ENCODE measurements around the gene SP8. TPM values are rescaled to one million over a fixed set of nuclear protein-coding genes. Genes with fewer than 3 reads are reported as not detected.

Gene SP8
- total RNA-seq, 2 donors from 2014 or later = not detected

DNA sequence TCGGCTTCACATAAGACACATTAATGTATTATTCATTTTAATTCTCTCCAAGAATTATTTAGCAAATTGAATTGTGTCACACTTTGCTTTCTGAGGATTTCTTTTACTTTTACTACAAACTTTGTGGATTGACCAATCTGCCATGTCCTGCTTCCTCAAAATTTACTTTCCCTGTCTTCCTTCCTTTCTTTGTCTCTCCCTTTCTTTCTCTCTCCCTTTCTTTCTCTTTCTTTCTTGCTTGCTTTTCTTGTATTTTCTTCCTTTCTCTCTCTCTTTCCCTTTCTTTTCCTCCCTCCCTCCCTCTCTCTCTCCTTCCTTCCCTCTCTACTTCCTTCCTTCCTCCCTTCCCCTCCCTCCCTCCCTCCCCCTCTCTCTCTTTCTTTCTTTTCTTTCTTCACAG lies 37.8 kb downstream of the SP8 start:
- no peaks in the 10 kb centered on the region for H3K9me3 ChIP-seq
- H3K36me3 ChIP-seq = no peaks in the 10 kb centered on the region
- H3K4me1 ChIP-seq (ENCODE audit: control insufficient read depth in 1 of 2, low read depth in 2 of 2) = no peaks in the 10 kb centered on the region
- no peaks in the 10 kb centered on the region for H3K27me3 ChIP-seq (replicated peaks; ENCODE audit: insufficient read depth)
- no peak for DNase-seq (ENCODE audit: low spot score)
- no peak for TF ChIP-seq CTCF (IDR thresholded peaks at IDR 0.05)
- no peak for ATAC-seq (ENCODE audit: insufficient number of reproducible peaks, low FRiP score, low read depth)
- no peak overlapping the region for H3K27ac ChIP-seq
- no peak overlapping the region for H3K4me3 ChIP-seq

DNA sequence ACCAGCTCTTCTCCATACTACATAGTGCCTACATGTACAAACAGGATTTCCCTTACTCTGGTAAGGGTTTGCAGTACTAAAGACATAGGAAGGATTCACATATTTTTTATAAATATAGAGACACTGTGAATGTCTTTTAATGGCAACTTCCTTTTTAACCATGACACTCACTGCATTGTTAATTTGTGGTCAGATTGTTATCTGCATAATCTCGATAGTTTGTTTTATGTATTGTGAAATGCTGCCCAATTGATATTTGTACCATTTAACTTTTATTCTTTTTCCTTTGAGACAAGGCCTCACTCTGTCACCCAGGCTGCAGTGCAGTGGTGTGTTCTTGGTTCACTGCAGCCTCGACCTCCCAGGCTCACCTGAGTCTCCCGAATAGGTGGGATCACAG lies 39.7 kb downstream of the SP8 start:
- no peak overlapping the region for H3K27ac ChIP-seq
- TF ChIP-seq CTCF (IDR thresholded peaks at IDR 0.05) = no peak
- no peaks in the 10 kb centered on the region for H3K9me3 ChIP-seq
- H3K4me1 ChIP-seq (ENCODE audit: control insufficient read depth in 1 of 2, low read depth in 2 of 2) = no peaks in the 10 kb centered on the region
- DNase-seq (ENCODE audit: low spot score) = no peak
- no peaks in the 10 kb centered on the region for H3K36me3 ChIP-seq
- H3K27me3 ChIP-seq (replicated peaks; ENCODE audit: insufficient read depth) = no peaks in the 10 kb centered on the region
- H3K4me3 ChIP-seq = no peak overlapping the region
- no peak for ATAC-seq (ENCODE audit: insufficient number of reproducible peaks, low FRiP score, low read depth)

DNA sequence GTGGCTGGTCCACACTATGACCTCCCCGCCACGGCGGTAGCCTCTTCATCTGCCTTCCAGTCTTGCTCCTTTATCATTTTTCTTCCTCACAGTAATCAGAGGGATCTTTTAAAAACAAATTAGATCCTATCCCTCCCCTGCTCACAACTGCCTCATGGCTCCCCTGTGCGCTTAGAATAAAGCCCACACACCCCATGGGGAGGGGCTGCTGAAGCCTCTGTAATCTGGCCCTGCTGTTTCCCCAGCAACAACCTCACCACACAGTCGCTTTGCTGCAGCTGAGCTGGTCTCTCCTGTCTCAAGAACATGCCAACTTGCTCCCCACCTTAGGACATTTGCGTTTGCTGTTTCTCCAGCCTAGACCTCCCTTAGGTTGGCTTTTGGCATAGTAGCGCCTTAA lies 41.0 kb downstream of the SP8 start:
- H3K36me3 ChIP-seq = no peaks in the 10 kb centered on the region
- no peak for TF ChIP-seq CTCF (IDR thresholded peaks at IDR 0.05)
- no peak overlapping the region for H3K4me3 ChIP-seq
- H3K27me3 ChIP-seq (replicated peaks; ENCODE audit: insufficient read depth) = no peaks in the 10 kb centered on the region
- H3K4me1 ChIP-seq (ENCODE audit: control insufficient read depth in 1 of 2, low read depth in 2 of 2) = no peaks in the 10 kb centered on the region
- no peaks in the 10 kb centered on the region for H3K9me3 ChIP-seq
- no peak overlapping the region for H3K27ac ChIP-seq
- ATAC-seq (ENCODE audit: insufficient number of reproducible peaks, low FRiP score, low read depth) (no peak), DNase-seq (ENCODE audit: low spot score) (no peak)

GRCh38 chr7:20744954-20745446 lies 41.7 kb downstream of the SP8 start:
- Histone ChIP-seq H3K4me1 (ENCODE audit: control insufficient read depth in 1 of 2, low read depth in 2 of 2) (no peaks in the 10 kb centered on the region), H3K4me3 (no peak overlapping the region), H3K27me3 (replicated peaks; ENCODE audit: insufficient read depth) (no peaks in the 10 kb centered on the region), H3K36me3 (no peaks in the 10 kb centered on the region), H3K27ac (no peak overlapping the region), H3K9me3 (no peaks in the 10 kb centered on the region)
- ATAC-seq (ENCODE audit: insufficient number of reproducible peaks, low FRiP score, low read depth) (no peak), DNase-seq (ENCODE audit: low spot score) (no peak)
- no peak for TF ChIP-seq CTCF (IDR thresholded peaks at IDR 0.05)

GRCh38 chr7:20742913-20743312 lies 43.8 kb downstream of the SP8 start:
- H3K27ac ChIP-seq = no peak overlapping the region
- no peaks in the 10 kb centered on the region for H3K4me1 ChIP-seq (ENCODE audit: control insufficient read depth in 1 of 2, low read depth in 2 of 2)
- DNase-seq (ENCODE audit: low spot score) = no peak
- no peaks in the 10 kb centered on the region for H3K36me3 ChIP-seq
- H3K4me3 ChIP-seq = no peak overlapping the region
- no peak for ATAC-seq (ENCODE audit: insufficient number of reproducible peaks, low FRiP score, low read depth)
- H3K9me3 ChIP-seq = no peaks in the 10 kb centered on the region
- no peaks in the 10 kb centered on the region for H3K27me3 ChIP-seq (replicated peaks; ENCODE audit: insufficient read depth)
- no peak for TF ChIP-seq CTCF (IDR thresholded peaks at IDR 0.05)
